DOHH2 (cell line): Measurements from ENCODE around the gene UNC5B.

ENCODE experiments used
- H3F3A ChIP-seq: fragments of 200-600 bp; sonication (generic), shearing (Covaris generic); 2 replicates; pipeline ENCODE4 v1.6.0; 2016; ENCODE audit warnings: antibody characterized with exemption, mild to moderate bottlenecking; ENCODE audit not compliant: control insufficient read depth, insufficient read depth
- H3K27ac ChIP-seq: fragments of 200-600 bp; sonication (generic); 2 replicates; pipeline ENCODE4 v1.5.1; 2014; ENCODE audit warnings: low read depth, mild to moderate bottlenecking, low read length, moderate library complexity
- H3K27me3 ChIP-seq: fragments of 200-600 bp; sonication (generic); 2 replicates; pipeline ENCODE4 v1.6.1; 2014; ENCODE audit warnings: mild to moderate bottlenecking, low read length, mixed read lengths; ENCODE audit not compliant: control insufficient read depth
- H3K36me3 ChIP-seq: fragments of 200-600 bp; sonication (generic); 2 replicates; pipeline ENCODE4 v1.6.1; 2014; ENCODE audit warnings: mild to moderate bottlenecking, low read length, moderate library complexity, mixed read lengths; ENCODE audit not compliant: control insufficient read depth
- H3K4me1 ChIP-seq: fragments of 200-600 bp; sonication (generic); 2 replicates; pipeline ENCODE4 v1.6.1; 2014; ENCODE audit warnings: mild to moderate bottlenecking, low read length, mixed read lengths; ENCODE audit not compliant: control insufficient read depth
- H3K4me2 ChIP-seq: fragments of 200-600 bp; sonication (generic); 2 replicates; pipeline ENCODE4 v1.6.0; 2014; ENCODE audit warnings: mild to moderate bottlenecking, low read length, moderate library complexity
- H3K4me3 ChIP-seq: fragments of 200-600 bp; sonication (generic); 2 replicates; pipeline ENCODE4 v1.5.1; 2014; ENCODE audit warnings: mild to moderate bottlenecking, low read length, mixed read lengths
- H3K79me2 ChIP-seq: fragments of 200-600 bp; sonication (generic); 2 replicates; pipeline ENCODE4 v1.6.1; 2014; ENCODE audit warnings: mild to moderate bottlenecking, low read length, mixed read lengths; ENCODE audit not compliant: control insufficient read depth
- H3K9me2 ChIP-seq: fragments of 200-600 bp; sonication (generic); replicated peaks from 2 replicates; pipeline ENCODE4 v1.6.1; 2014; ENCODE audit warnings: mild to moderate bottlenecking, low read length, mixed read lengths; ENCODE audit not compliant: control insufficient read depth
- H3K9me3 ChIP-seq: fragments of 200-600 bp; sonication (generic); 2 replicates; pipeline ENCODE4 v1.6.1; 2014; ENCODE audit warnings: antibody characterized with exemption, low read length, mixed read lengths; ENCODE audit not compliant: control insufficient read depth, insufficient read depth
- H4K20me1 ChIP-seq: fragments of 200-600 bp; sonication (generic); 2 replicates; pipeline ENCODE4 v1.6.0; 2014; ENCODE audit warnings: low read depth, mild to moderate bottlenecking, antibody characterized with exemption, low read length, moderate library complexity; ENCODE audit not compliant: control insufficient read depth, insufficient read depth
- CTCF ChIP-seq: fragments of 200-600 bp; sonication (generic); IDR thresholded peaks from one replicate; pipeline ENCODE4 v1.5.1; 2014; ENCODE audit warnings: antibody characterized with exemption, mild to moderate bottlenecking, low read depth, low read length; ENCODE audit not compliant: poor library complexity, severe bottlenecking
- EZH2phosphoT487 ChIP-seq: fragments of 200-600 bp; sonication (generic); IDR thresholded peaks from 2 replicates; pipeline ENCODE4 v1.6.1; 2017; ENCODE audit warnings: borderline replicate concordance, mild to moderate bottlenecking, antibody characterized with exemption, low read length, moderate library complexity, mixed read lengths

UNC5B gene

GRCh38 chr10:71297343-71297742, 85.0 kb downstream of the UNC5B start:
- H3K27ac ChIP-seq = no peak overlapping the region
- H3K36me3 ChIP-seq = no peaks in the 10 kb centered on the region
- H3K4me3 ChIP-seq = no peak overlapping the region
- H3K79me2 ChIP-seq = no peaks in the 10 kb centered on the region
- peaks cover 13% of the 10 kb centered on the region for H3K27me3 ChIP-seq
- H3F3A ChIP-seq = no peaks in the 10 kb centered on the region
- no peaks in the 10 kb centered on the region for H4K20me1 ChIP-seq
- no peaks in the 10 kb centered on the region for H3K4me1 ChIP-seq
- TF ChIP-seq CTCF = no peak
- no peak for TF ChIP-seq EZH2phosphoT487
- no peak overlapping the region for H3K4me2 ChIP-seq
- no peaks in the 10 kb centered on the region for H3K9me3 ChIP-seq
- no peaks in the 10 kb centered on the region for H3K9me2 ChIP-seq

GRCh38 chr10:71299071-71299785, 86.9 kb downstream of the UNC5B start:
- Histone ChIP-seq H3K9me3 (no peaks in the 10 kb centered on the region), H3K27ac (no peak overlapping the region), H3K9me2 (no peaks in the 10 kb centered on the region), H3K27me3 (peaks cover 13% of the 10 kb centered on the region), H3K4me1 (no peaks in the 10 kb centered on the region), H3F3A (no peaks in the 10 kb centered on the region), H3K4me3 (no peak overlapping the region), H3K79me2 (no peaks in the 10 kb centered on the region), H4K20me1 (no peaks in the 10 kb centered on the region), H3K4me2 (no peak overlapping the region), H3K36me3 (no peaks in the 10 kb centered on the region)
- TF ChIP-seq EZH2phosphoT487 (no peak), CTCF (no peak)

- H3K27ac ChIP-seq = no peak overlapping the region
- no peaks in the 10 kb centered on the region for H3K9me3 ChIP-seq
- H3K4me2 ChIP-seq = no peak overlapping the region
- H3K79me2 ChIP-seq = no peaks in the 10 kb centered on the region
- H3K9me2 ChIP-seq = no peaks in the 10 kb centered on the region
- no peaks in the 10 kb centered on the region for H4K20me1 ChIP-seq
- H3F3A ChIP-seq = no peaks in the 10 kb centered on the region
- peaks cover 13% of the 10 kb centered on the region for H3K27me3 ChIP-seq
- H3K4me3 ChIP-seq = no peak overlapping the region
- TF ChIP-seq EZH2phosphoT487 (no peak), CTCF (no peak)
- no peaks in the 10 kb centered on the region for H3K36me3 ChIP-seq
- H3K4me1 ChIP-seq = no peaks in the 10 kb centered on the region
Observed at GRCh38 chr10:71300555-71301370, 88.4 kb downstream of the UNC5B start.
